Endothelial cell of hepatic sinusoid (primary cell): Measurements from ENCODE around the gene CAMTA2.
"Not testable (repeated sequence)": the region's sequence is repeated elsewhere in the genome, so short reads cannot be mapped to it uniquely, and the experiment has no call there.

ENCODE experiments used
- in situ Hi-C: cut with HindIII; loops from 2 replicates; pipeline ENCODE4 v1.10.0; 2017; ENCODE audit warnings: low sequenced_read_pairs

CAMTA2 gene

DNA sequence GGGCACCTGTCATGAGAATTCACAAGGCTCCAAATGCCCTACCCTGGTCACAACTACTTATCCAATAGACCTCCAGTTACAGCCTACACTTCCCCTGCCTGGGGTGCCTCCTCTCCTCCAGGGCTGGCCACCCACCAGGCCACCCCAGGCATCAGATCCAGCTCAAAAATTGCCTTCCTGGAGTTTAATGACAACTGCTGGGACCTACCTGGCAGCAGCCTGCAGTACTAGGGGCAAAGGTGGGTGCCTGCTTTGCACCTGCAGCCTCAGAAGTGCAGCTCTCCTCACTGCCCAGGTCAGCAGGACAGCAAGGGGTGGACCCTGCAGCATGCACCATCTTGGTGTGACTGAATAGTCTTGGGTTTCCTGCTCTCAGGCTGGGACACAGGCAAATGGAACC, 51.8 kb downstream of the CAMTA2 start:
- in situ Hi-C loops, result no loop called here

DNA sequence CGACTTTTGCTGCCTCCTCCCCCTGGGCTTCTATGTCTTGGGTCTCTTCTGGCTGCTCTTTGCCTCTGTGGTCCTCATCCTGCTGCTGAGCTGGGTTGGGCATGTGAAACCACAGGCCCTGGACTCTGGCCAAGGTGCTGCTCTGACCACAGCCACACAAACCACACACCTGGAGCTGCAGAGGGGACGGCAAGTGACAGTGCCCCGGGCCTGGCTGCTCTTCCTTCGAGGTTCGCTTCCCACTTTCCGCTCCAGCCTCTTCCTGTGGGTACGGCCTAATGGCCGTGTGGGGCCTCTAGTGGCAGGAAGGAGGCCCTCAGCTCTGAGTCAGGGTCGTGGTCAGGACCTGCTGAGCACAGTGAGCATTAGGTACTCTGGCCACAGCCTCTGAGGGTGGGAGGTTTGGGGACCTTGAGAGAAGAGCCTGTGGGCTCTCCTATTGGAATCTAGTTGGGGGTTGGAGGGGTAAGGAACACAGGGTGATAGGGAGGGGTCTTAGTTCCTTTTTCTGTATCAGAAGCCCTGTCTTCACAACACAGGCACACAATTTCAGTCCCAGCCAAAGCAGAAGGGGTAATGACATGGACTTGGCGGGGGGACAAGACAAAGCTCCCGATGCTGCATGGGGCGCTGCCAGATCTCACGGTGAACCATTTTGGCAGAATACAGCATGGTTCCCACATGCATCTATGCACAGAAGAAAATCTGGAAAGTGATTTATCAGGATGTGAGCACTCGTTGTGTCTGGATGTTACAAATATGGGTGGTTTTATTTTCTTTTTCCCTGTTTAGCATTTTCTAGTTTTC, 53.1 kb downstream of the CAMTA2 start:
- in situ Hi-C loops, result no loop called here

DNA sequence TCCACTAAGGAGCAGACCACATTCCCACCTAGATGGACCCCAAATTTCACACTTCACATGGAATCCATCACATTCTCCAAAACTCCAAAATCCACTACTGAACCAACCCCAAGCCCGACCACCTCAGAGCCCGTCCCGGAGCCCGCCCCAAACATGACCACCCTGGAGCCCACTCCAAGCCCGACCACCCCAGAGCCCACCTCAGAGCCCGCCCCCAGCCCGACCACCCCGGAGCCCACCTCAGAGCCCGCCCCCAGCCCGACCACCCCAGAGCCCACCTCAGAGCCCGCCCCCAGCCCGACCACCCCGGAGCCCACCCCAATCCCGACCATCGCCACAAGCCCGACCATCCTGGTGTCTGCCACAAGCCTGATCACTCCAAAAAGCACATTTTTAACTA, 53.8 kb downstream of the CAMTA2 start:
- in situ Hi-C loops, result no loop called here

DNA sequence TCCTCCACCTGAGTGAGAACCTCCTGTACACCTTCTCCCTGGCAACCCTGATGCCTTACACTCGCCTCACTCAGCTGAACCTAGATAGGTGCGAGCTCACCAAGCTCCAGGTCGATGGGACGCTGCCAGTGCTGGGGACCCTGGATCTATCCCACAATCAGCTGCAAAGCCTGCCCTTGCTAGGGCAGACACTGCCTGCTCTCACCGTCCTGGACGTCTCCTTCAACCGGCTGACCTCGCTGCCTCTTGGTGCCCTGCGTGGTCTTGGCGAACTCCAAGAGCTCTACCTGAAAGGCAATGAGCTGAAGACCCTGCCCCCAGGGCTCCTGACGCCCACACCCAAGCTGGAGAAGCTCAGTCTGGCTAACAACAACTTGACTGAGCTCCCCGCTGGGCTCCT, 54.7 kb downstream of the CAMTA2 start:
- in situ Hi-C loops, result no loop called here

DNA sequence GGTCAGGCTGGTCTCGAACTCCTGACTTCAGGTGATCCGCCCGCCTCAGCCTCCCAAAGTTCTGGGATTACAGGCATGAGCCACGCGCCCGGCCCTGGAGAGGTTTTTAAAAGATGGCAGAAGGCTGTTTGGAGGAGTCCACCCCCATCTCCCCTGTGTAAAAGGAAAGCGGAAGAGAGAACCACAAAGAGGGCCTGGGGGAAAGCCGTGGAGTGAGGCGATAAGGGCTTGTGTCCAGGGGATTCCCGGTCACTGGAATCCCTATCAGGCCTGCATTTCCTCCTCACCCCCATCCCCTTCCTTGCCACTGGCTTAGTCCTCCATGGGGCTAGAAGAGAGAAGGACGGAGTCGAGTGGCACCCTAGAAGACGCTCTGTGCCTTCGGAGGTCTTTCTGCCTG, 55.5 kb downstream of the CAMTA2 start, which contains the start of gene GP1BA:
TSS of gene GP1BA (plus strand) at position 315 of the 400 bp plus-strand sequence. CDS start 328 bp downstream, outside the sequence.
- in situ Hi-C loops, result no loop called here

DNA sequence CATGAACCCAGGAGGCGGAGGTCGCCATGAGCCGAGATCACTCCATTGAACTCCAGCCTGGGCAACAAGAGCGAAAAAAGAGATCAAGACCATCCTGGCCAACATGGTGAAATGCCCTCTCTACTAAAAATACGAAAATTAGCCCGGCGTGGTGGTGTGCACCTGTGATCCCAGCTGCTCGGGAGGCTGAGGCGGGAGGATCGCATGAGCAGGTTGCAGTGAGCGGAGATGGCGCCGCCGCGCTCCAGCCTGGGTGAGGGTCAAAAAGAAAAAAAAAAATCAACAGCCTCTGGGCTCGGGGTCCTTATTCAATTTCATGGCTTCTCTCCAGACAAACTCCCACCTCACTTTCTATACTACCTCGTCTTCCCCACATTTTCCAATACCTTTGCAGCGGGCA, 58.6 kb downstream of the CAMTA2 start:
- in situ Hi-C loops, result no loop called here

DNA sequence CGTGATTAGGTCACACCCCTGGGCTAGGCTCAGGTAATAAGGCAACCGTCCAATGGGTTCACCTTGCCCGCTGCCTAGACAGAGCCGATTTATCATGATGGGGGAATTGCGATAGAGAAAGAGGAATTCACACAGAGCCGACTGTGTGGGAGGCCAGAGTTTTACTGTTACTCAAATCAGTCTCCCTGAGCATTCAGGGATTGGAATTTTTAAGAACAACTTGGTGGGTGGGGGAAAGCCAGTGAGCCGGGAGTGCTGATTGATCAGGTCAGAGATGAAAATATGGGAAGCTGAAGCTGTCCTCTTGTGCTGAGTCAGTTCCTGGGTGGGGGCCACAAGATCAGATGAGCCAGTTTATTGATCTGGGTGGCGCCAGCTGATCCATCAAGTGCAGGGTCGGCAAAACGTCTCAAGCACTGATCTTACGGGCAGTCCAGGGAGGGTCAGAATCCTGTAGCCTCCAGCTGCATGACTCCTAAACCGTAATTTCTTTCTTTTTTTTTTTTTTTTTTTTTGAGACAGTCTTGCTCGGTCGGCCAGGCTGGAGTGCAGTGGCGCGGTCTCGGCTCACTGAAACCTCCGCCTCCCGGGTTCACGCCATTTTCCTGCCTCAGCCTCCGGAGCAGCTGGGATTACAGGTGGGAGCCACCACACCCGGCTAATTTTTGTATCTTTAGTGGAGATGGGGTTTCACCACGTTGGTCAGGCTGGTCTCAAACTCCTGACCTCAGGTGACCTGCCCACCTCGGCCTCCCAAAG, 60.7 kb downstream of the CAMTA2 start:
- in situ Hi-C loops, result not testable (repeated sequence)

DNA sequence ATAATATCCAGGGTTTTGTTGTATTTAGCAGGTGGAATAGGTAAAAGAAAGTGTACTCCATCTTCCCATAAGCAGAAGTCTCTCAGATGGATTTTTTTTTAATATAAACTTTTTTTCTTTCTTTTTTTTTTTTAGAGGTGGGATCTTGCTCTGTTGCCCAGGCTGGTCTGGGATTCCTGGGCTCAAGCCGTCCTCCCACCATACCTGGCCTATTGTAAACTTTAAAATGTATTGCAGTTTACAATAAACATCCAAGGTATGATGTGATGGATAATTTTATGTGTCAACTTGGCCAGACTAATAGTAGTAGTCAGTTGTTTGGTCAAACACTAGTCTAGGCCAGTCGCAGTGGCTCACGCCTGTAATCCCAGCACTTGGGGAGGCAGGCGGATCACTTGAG, 66.2 kb downstream of the CAMTA2 start:
- in situ Hi-C loops, result no loop called here

DNA sequence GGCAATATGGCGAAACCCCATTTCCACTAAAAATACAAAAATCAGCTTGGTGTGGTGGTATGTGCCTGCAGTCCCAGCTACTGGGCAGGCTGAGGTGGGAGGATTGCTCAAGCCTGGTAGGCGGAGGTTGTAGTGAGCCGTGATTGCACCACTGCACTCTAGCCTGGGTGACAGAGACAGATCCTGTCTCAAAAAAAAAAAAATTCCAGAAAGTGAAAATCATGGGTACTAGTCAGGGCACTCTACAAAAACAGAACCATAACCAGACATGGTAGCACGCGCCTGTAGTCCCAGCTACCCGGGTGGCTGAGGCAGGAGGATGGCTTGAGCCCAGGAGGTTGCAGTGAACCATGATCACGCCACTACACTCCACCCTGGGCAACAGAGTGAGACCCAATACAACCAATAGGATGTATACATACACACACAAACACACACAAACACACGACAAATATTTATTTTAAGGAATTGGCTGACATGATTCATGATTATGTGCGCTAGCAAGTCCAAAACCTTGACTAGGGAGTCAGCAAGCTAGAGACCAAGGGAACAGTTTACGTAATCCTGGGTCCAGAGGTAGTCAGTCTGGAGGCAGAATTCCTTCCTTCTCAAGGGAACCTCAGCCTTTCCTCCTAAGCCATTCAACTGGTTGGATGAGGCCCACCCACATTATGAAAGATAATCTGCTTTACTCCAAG, 67.0 kb downstream of the CAMTA2 start:
- in situ Hi-C loops, result no loop called here

DNA sequence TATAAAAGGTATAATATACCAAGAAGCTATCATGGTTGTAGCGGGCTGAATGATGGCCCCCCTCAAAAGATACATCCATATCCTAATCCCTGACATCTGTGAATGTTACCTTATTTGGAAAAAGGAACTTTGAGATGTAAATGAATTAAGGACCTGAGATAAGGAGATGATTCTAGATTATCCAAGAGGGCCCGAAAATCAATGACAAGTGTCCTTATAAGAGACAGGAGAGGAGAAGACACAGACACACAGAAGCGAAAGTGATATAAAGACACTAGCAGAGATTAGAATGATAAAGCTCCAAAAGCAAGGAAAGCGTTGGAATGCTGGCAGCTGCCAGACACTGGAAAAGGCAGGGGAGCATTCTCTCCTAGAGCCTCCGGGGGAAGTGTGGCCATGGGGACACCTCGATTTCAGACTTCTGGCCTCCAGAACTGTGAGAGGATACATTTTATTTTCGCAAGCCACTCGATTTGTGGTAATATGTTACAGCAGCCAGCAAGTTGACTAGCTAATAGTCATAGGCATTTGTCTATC, 67.9 kb downstream of the CAMTA2 start:
- in situ Hi-C loops, result no loop called here
